Activated CD4-positive, alpha-beta T cell treated with anti-CD3 and anti-CD28 coated beads, Interleukin-2, amount 10 ng/mL, durations not matched to agents 24 days and 14 days (primary cell): ENCODE data around the gene PSTPIP2. TPM values are rescaled to one million over a fixed set of nuclear protein-coding genes. Genes with fewer than 3 reads are reported as not detected.
A peak's percentile ranks its signal among the peaks of the same experiment; 100 is the strongest.
"Not testable (repeated sequence)": the region's sequence is repeated elsewhere in the genome, so short reads cannot be mapped to it uniquely, and the experiment has no call there.

Experiments
- DNase-seq: peaks from one replicate; pipeline ENCODE4 v3.0.0; 2022
- H3K27ac Mint-ChIP-seq: one replicate; pipeline ENCODE4 v1.8.0; 2022; ENCODE audit warnings: mild to moderate bottlenecking, mixed read lengths
- H3K27me3 Mint-ChIP-seq: one replicate; pipeline ENCODE4 v1.8.0; 2022; ENCODE audit warnings: mixed read lengths
- H3K36me3 Mint-ChIP-seq: one replicate; pipeline ENCODE4 v1.8.0; 2022; ENCODE audit warnings: low read depth, mild to moderate bottlenecking, mixed read lengths
- H3K4me1 Mint-ChIP-seq: one replicate; pipeline ENCODE4 v1.8.0; 2021; ENCODE audit warnings: mixed read lengths
- H3K4me3 Mint-ChIP-seq: one replicate; pipeline ENCODE4 v1.8.0; 2022; ENCODE audit warnings: mild to moderate bottlenecking, moderate library complexity, mixed read lengths
- H3K9me3 Mint-ChIP-seq: one replicate; pipeline ENCODE4 v1.8.0; 2021; ENCODE audit warnings: mixed read lengths
- intact Hi-C: fragments of 100-400 bp; cut with micrococcal nuclease; formaldehyde crosslinking; loops from one replicate; pipeline ENCODE4 v1.15.1; 2023
- total RNA-seq: library from RNA; stranded (reverse); gene quantifications from 2 replicates; pipeline ENCODE4 v1.2.3, GENCODE V29; 2022

The PSTPIP2 gene
- total RNA-seq, 1 donor from 2014 or later = 29.2 TPM

GRCh38 chr18:46001892-46002291 lies 70.2 kb downstream of the PSTPIP2 start:
- intact Hi-C loops = no loop called here
- no peaks in the 10 kb centered on the region for H3K27me3 Mint-ChIP-seq
- peaks cover 18% of the 10 kb centered on the region for H3K36me3 Mint-ChIP-seq
- no peak overlapping the region for H3K27ac Mint-ChIP-seq
- DNase-seq = no peak
- peaks cover 7% of the 10 kb centered on the region for H3K9me3 Mint-ChIP-seq
- peaks cover 28% of the 10 kb centered on the region for H3K4me1 Mint-ChIP-seq
- no peak overlapping the region for H3K4me3 Mint-ChIP-seq

DNA sequence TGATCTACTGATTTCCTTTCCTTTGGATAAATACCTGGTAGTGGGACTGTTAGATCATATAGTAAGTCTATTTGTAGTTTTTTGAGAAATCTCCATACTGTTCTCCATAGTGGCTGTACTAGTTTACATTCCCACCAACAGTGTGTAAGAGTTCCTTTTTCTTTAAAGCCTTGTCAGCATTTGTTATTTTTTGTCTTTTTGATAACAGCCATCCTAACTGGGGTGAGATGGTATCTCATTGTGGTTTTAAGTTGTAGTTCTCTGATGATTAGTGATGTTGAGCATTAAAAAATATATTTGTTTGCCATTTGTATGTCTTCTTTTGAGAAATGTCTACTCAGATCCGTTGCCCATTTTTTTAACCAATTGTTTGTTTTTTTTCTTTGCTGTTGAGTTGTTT lies 71.0 kb downstream of the PSTPIP2 start:
- H3K4me3 Mint-ChIP-seq = no peak overlapping the region
- peaks cover 30% of the 10 kb centered on the region for H3K4me1 Mint-ChIP-seq
- H3K36me3 Mint-ChIP-seq = peaks cover 19% of the 10 kb centered on the region
- no peak overlapping the region for H3K27ac Mint-ChIP-seq
- intact Hi-C loops = no loop called here
- no peak for DNase-seq
- H3K27me3 Mint-ChIP-seq = no peaks in the 10 kb centered on the region
- H3K9me3 Mint-ChIP-seq = peaks cover 7% of the 10 kb centered on the region

DNA sequence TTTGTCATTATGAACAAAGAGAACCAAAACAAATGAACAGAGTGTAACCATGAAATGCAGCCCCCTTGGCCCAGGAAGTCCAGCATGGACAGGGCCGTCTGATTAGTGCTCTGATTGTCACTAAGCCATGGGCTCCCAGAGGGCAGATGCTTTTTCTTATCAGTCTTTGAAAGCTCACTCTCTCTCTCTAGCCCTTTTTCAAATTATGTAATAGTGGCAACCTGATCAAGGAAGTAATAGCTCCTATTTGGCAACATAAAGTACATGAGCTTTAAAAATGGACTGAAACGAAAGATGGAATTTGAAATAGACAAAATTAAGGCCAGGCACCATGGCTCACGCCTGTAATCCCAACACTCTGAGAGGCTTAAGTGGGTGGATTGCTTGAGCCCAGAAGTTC lies 72.5 kb downstream of the PSTPIP2 start:
- intact Hi-C loops = loop anchor here (5.0 kb wide), 1 partner anchor 73 kb away; the partner anchor contains the start of gene PSTPIP2
- no peak overlapping the region for H3K4me3 Mint-ChIP-seq
- DNase-seq = no peak
- peaks cover 16% of the 10 kb centered on the region for H3K36me3 Mint-ChIP-seq
- H3K27me3 Mint-ChIP-seq = no peaks in the 10 kb centered on the region
- no peak overlapping the region for H3K27ac Mint-ChIP-seq
- peaks cover 7% of the 10 kb centered on the region for H3K9me3 Mint-ChIP-seq
- H3K4me1 Mint-ChIP-seq = peaks cover 30% of the 10 kb centered on the region

- peak overlapping the region; percentile 51 for H3K4me3 Mint-ChIP-seq
- H3K27ac Mint-ChIP-seq = peak overlapping the region; percentile 83
- intact Hi-C loops = loop anchor here (1.0 to 5.0 kb wide), 2 partner anchors 15 to 74 kb away; partner anchors contain the start of gene PSTPIP2
- peak; percentile 68 for DNase-seq
- H3K9me3 Mint-ChIP-seq = peaks cover 7% of the 10 kb centered on the region
- peaks cover 19% of the 10 kb centered on the region for H3K36me3 Mint-ChIP-seq
- H3K27me3 Mint-ChIP-seq = no peaks in the 10 kb centered on the region
- peaks cover 30% of the 10 kb centered on the region for H3K4me1 Mint-ChIP-seq
These were observed 73.8 kb downstream of the PSTPIP2 start for GRCh38 chr18:45998244-45998643.

DNA sequence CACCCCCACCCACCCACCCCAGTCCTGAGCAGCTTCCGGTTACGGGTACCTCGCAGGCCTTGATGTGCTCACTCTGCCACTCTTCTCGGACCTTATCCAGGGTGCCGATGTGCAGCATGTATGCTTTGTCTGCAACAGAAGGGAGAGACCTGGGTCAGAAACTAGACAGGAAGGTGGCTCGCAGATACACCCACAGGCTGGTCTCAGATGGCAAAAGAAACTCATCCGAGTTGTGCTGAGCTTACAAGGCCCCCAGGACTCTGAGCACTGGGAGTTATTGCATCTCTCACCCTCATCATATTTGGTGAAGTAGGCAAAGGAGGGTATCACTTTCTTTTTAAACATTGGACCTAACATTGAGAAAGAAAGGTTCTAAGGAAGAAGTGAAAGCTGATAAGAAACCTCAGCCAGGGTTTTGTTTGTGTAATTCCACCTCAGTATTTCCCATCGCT lies 74.3 kb downstream of the PSTPIP2 start:
- Mint-ChIP-seq H3K27ac (peak overlapping the region; percentile 83), H3K4me1 (peaks cover 30% of the 10 kb centered on the region), H3K9me3 (peaks cover 7% of the 10 kb centered on the region), H3K4me3 (peak overlapping the region; percentile 51), H3K27me3 (no peaks in the 10 kb centered on the region), H3K36me3 (peaks cover 16% of the 10 kb centered on the region)
- intact Hi-C loops = loop anchor here (1.0 to 5.0 kb wide), 2 partner anchors 16 to 75 kb away; partner anchors contain the start of gene PSTPIP2
- DNase-seq = peak; percentile 75

DNA sequence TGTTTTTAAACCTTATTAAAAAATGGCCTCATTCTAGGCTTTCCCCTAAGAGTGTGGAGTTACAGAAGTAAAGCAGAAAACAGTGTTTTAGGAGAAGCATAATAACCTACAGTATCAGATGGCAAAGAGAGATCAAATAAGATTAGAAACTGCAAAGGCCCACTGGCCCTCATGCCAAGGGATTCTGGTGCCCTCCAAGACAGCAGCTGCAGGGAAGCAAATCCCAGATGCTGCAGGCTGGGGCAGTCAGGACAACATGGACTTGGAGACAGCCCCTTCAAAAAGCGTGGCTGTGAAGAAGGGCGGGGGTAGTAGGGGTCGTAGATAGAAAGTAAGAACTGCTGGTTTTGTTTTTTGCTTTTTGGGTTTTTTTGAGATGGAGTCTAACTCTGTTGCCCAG lies 76.6 kb downstream of the PSTPIP2 start:
- Mint-ChIP-seq H3K27me3 (no peaks in the 10 kb centered on the region), H3K4me3 (no peak overlapping the region), H3K9me3 (no peaks in the 10 kb centered on the region), H3K36me3 (peaks cover 14% of the 10 kb centered on the region), H3K4me1 (peaks cover 25% of the 10 kb centered on the region), H3K27ac (no peak overlapping the region)
- intact Hi-C loops = loop anchor here (5.0 kb wide), 1 partner anchor 77 kb away; the partner anchor contains the start of gene PSTPIP2
- no peak for DNase-seq

- Mint-ChIP-seq H3K27ac (no peak overlapping the region), H3K9me3 (no peaks in the 10 kb centered on the region), H3K4me1 (peaks cover 15% of the 10 kb centered on the region), H3K4me3 (no peak overlapping the region), H3K36me3 (peaks cover 24% of the 10 kb centered on the region), H3K27me3 (no peaks in the 10 kb centered on the region)
- no peak for DNase-seq
- intact Hi-C loops = no loop called here
These were observed 78.6 kb downstream of the PSTPIP2 start for GRCh38 chr18:45993438-45993837.

- intact Hi-C loops = not testable (repeated sequence)
- peaks cover 28% of the 10 kb centered on the region for H3K36me3 Mint-ChIP-seq
These were observed 79.5 kb downstream of the PSTPIP2 start for GRCh38 chr18:45992527-45992926.

DNA sequence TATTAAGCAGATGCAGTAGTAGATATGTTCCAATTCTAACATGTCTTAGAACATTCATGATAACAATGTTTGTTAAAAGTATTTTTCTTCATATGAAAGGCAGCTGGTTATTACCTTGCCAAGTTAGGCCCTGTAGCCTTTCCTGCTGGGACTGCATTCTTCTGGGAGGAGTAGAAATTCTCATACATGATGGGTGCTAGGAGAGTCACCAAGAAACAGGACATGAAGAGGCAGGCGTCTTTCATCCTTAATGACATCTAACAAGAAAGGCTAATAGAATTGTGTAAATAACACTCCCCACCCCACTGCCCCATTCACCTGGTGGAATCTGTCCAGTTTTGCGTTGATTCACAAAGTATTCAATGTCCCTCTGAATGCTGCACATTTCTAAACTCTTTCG lies 80.3 kb downstream of the PSTPIP2 start:
- Mint-ChIP-seq H3K27ac (no peak overlapping the region), H3K36me3 (peaks cover 29% of the 10 kb centered on the region)
- intact Hi-C loops = no loop called here

More at GRCh38 chr18:45992527-45992926, 79.5 kb downstream of the PSTPIP2 start:
- not testable (repeated sequence) for H3K27me3 Mint-ChIP-seq, H3K27ac Mint-ChIP-seq, H3K9me3 Mint-ChIP-seq, H3K4me1 Mint-ChIP-seq, H3K4me3 Mint-ChIP-seq, DNase-seq

GRCh38 chr18:45984546-45985235 lies 87.4 kb downstream of the PSTPIP2 start:
- Mint-ChIP-seq H3K27me3 (no peaks in the 10 kb centered on the region), H3K27ac (no peak overlapping the region), H3K4me3 (no peak overlapping the region), H3K9me3 (no peaks in the 10 kb centered on the region), H3K36me3 (peaks cover 14% of the 10 kb centered on the region), H3K4me1 (no peaks in the 10 kb centered on the region)
- intact Hi-C loops = no loop called here
- DNase-seq = no peak

More for the DNA sequence above, 80.3 kb downstream of the PSTPIP2 start:
- Mint-ChIP-seq H3K27me3 (no peaks in the 10 kb centered on the region), H3K4me1 (peaks cover 2% of the 10 kb centered on the region), H3K9me3 (no peaks in the 10 kb centered on the region), H3K4me3 (no peak overlapping the region)
- no peak for DNase-seq

- no peaks in the 10 kb centered on the region for H3K27me3 Mint-ChIP-seq
- H3K4me3 Mint-ChIP-seq = no peak overlapping the region
- no peak for DNase-seq
- no peak overlapping the region for H3K27ac Mint-ChIP-seq
- no peaks in the 10 kb centered on the region for H3K4me1 Mint-ChIP-seq
- H3K36me3 Mint-ChIP-seq = no peaks in the 10 kb centered on the region
- H3K9me3 Mint-ChIP-seq = no peaks in the 10 kb centered on the region
- intact Hi-C loops = no loop called here
These were observed 90.2 kb downstream of the PSTPIP2 start for GRCh38 chr18:45981821-45982220.

GRCh38 chr18:45980229-45980628 lies 91.8 kb downstream of the PSTPIP2 start:
- Mint-ChIP-seq H3K4me3 (no peak overlapping the region), H3K4me1 (no peaks in the 10 kb centered on the region), H3K36me3 (no peaks in the 10 kb centered on the region), H3K9me3 (no peaks in the 10 kb centered on the region), H3K27me3 (no peaks in the 10 kb centered on the region), H3K27ac (no peak overlapping the region)
- intact Hi-C loops = no loop called here
- no peak for DNase-seq

DNA sequence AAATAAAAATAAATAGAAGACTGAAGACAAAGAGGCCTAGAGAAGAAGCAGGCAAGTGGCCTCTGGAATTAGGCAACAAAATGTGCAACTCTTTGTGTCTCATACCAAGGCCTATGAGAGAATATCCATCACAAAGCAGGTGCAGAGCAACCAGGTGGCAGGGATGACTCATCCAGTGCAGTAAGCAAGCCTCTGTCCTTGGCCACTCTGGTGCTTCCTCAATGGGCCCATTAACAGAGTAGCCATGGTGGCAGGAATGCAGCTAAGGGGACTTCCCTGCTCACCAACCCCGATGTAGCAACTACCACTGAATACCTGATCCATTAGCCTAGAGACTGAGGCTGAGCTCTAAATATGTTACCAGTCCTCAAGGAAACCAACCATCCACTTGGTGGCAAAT lies 94.0 kb downstream of the PSTPIP2 start:
- no peaks in the 10 kb centered on the region for H3K36me3 Mint-ChIP-seq
- no peak overlapping the region for H3K27ac Mint-ChIP-seq
- peaks cover 6% of the 10 kb centered on the region for H3K4me1 Mint-ChIP-seq
- no peaks in the 10 kb centered on the region for H3K9me3 Mint-ChIP-seq
- intact Hi-C loops = no loop called here
- no peaks in the 10 kb centered on the region for H3K27me3 Mint-ChIP-seq
- H3K4me3 Mint-ChIP-seq = no peak overlapping the region
- no peak for DNase-seq

GRCh38 chr18:45976974-45977373 lies 95.1 kb downstream of the PSTPIP2 start:
- H3K4me3 Mint-ChIP-seq = no peak overlapping the region
- DNase-seq = no peak
- H3K9me3 Mint-ChIP-seq = no peaks in the 10 kb centered on the region
- H3K27me3 Mint-ChIP-seq = no peaks in the 10 kb centered on the region
- no peaks in the 10 kb centered on the region for H3K36me3 Mint-ChIP-seq
- no peak overlapping the region for H3K27ac Mint-ChIP-seq
- peaks cover 6% of the 10 kb centered on the region for H3K4me1 Mint-ChIP-seq
- intact Hi-C loops = no loop called here
